Measurements from ENCODE around the gene ACD. TPM values are rescaled to one million over a fixed set of nuclear protein-coding genes. Genes with fewer than 3 reads are reported as not detected.

The ACD gene
- total RNA-seq, 1 donor from 2014 or later = 27.1 TPM

- Mint-ChIP-seq H3K4me1 (ENCODE audit: unreplicated experiment) (peaks cover 9% of the 10 kb centered on the region), H3K9me3 (ENCODE audit: unreplicated experiment) (no peaks in the 10 kb centered on the region), H3K27ac (ENCODE audit: unreplicated experiment) (no peak overlapping the region), H3K27me3 (ENCODE audit: unreplicated experiment) (peaks cover 20% of the 10 kb centered on the region), H3K36me3 (ENCODE audit: low read depth, unreplicated experiment) (peaks cover 8% of the 10 kb centered on the region), H3K4me3 (ENCODE audit: unreplicated experiment) (no peak overlapping the region)
- DNase-seq (ENCODE audit: low spot score) = no peak
- no peak for TF ChIP-seq CTCF (IDR thresholded peaks at IDR 0.05; ENCODE audit: unreplicated experiment)
These were observed 11.2 kb downstream of the ACD start for GRCh38 chr16:67648764-67649407.

- Mint-ChIP-seq H3K27ac (ENCODE audit: unreplicated experiment) (no peak overlapping the region), H3K4me3 (ENCODE audit: unreplicated experiment) (no peak overlapping the region), H3K4me1 (ENCODE audit: unreplicated experiment) (peaks cover 7% of the 10 kb centered on the region), H3K27me3 (ENCODE audit: unreplicated experiment) (peaks cover 18% of the 10 kb centered on the region), H3K9me3 (ENCODE audit: unreplicated experiment) (no peaks in the 10 kb centered on the region), H3K36me3 (ENCODE audit: low read depth, unreplicated experiment) (peaks cover 8% of the 10 kb centered on the region)
- no peak for TF ChIP-seq CTCF (IDR thresholded peaks at IDR 0.05; ENCODE audit: unreplicated experiment)
- no peak for DNase-seq (ENCODE audit: low spot score)
These were observed 11.8 kb downstream of the ACD start for GRCh38 chr16:67648088-67648763.

GRCh38 chr16:67647681-67648080 lies 12.4 kb downstream of the ACD start:
- peaks cover 8% of the 10 kb centered on the region for H3K36me3 Mint-ChIP-seq (ENCODE audit: low read depth, unreplicated experiment)
- peaks cover 18% of the 10 kb centered on the region for H3K27me3 Mint-ChIP-seq (ENCODE audit: unreplicated experiment)
- H3K4me3 Mint-ChIP-seq (ENCODE audit: unreplicated experiment) = no peak overlapping the region
- no peak overlapping the region for H3K27ac Mint-ChIP-seq (ENCODE audit: unreplicated experiment)
- H3K9me3 Mint-ChIP-seq (ENCODE audit: unreplicated experiment) = no peaks in the 10 kb centered on the region
- no peak for TF ChIP-seq CTCF (IDR thresholded peaks at IDR 0.05; ENCODE audit: unreplicated experiment)
- no peak for DNase-seq (ENCODE audit: low spot score)
- peaks cover 7% of the 10 kb centered on the region for H3K4me1 Mint-ChIP-seq (ENCODE audit: unreplicated experiment)

GRCh38 chr16:67647111-67647651 lies 12.9 kb downstream of the ACD start:
- no peak for TF ChIP-seq CTCF (IDR thresholded peaks at IDR 0.05; ENCODE audit: unreplicated experiment)
- Mint-ChIP-seq H3K9me3 (ENCODE audit: unreplicated experiment) (no peaks in the 10 kb centered on the region), H3K4me3 (ENCODE audit: unreplicated experiment) (no peak overlapping the region), H3K27ac (ENCODE audit: unreplicated experiment) (no peak overlapping the region), H3K36me3 (ENCODE audit: low read depth, unreplicated experiment) (peaks cover 8% of the 10 kb centered on the region), H3K4me1 (ENCODE audit: unreplicated experiment) (peaks cover 5% of the 10 kb centered on the region), H3K27me3 (ENCODE audit: unreplicated experiment) (peaks cover 17% of the 10 kb centered on the region)
- no peak for DNase-seq (ENCODE audit: low spot score)

All from endothelial cell (in vitro differentiated cells).